ENCODE results near the gene SLCO2A1. TPM values are rescaled to one million over a fixed set of nuclear protein-coding genes. Genes with fewer than 3 reads are reported as not detected.
A peak's percentile ranks its signal among the peaks of the same experiment; 100 is the strongest.

SLCO2A1 gene
- total and polyA plus RNA-seq, 3 donors from 2014 or later = 2.2 to 5.3 (median 2.5) TPM

- TF ChIP-seq CTCF (IDR thresholded peaks at IDR 0.05) (no peak), POLR2A (IDR thresholded peaks at IDR 0.05) (no peak)
- Histone ChIP-seq H3K36me3 (ENCODE audit: low read depth, missing control alignments) (no peaks in the 10 kb centered on the region), H3K27ac (no peak overlapping the region), H3K4me3 (peak overlapping the region; percentile 53 to 61), H3K9me3 (no peaks in the 10 kb centered on the region), H3K27me3 (no peaks in the 10 kb centered on the region), H3K4me1 (peaks cover 3% of the 10 kb centered on the region)
- no peak for DNase-seq
- WGBS, 2 donors = 37 to 39% methylated on average over 17 to 23 of the region's 23 CpGs
- intact Hi-C loops (cut with DNase I; ENCODE audit: low total_unique reads) = no loop called here
Measured at GRCh38 chr3:134028486-134029255, 1.1 kb downstream of the SLCO2A1 start.

DNA sequence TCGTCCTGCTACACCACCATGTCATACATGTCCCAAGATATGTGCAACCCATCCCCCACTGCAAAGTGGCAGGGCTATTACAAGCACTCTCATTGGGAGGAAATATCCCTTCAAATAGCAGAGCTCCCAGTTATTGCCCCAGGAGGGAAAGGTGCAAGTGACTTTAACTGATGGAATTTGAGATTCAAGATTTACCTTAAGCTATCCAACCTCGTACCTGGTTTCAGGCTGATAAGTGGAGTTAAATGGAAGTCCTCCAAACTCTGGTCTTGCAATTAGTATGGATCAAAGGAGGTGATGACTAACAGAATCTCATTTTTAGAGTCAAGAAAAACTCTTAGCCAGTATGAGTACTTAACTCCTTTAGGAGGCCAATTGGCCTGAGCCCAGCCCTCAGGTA lies 2.1 kb downstream of the SLCO2A1 start:
- no peak overlapping the region for H3K4me3 ChIP-seq
- no peak for TF ChIP-seq CTCF (IDR thresholded peaks at IDR 0.05)
- no peak for TF ChIP-seq POLR2A (IDR thresholded peaks at IDR 0.05)
- intact Hi-C loops (cut with DNase I; ENCODE audit: low total_unique reads) = no loop called here

GRCh38 chr3:134020135-134020680 lies 9.5 kb downstream of the SLCO2A1 start:
- H3K4me1 ChIP-seq = no peaks in the 10 kb centered on the region
- no peaks in the 10 kb centered on the region for H3K9me3 ChIP-seq
- intact Hi-C loops (cut with DNase I; ENCODE audit: low total_unique reads) = no loop called here
- WGBS, 2 donors = 90 to 94% methylated on average over 10 to 22 of the region's 22 CpGs
- no peaks in the 10 kb centered on the region for H3K27me3 ChIP-seq
- no peak overlapping the region for H3K27ac ChIP-seq
- TF ChIP-seq CTCF (IDR thresholded peaks at IDR 0.05) = no peak
- no peak for TF ChIP-seq POLR2A (IDR thresholded peaks at IDR 0.05)
- H3K36me3 ChIP-seq (ENCODE audit: low read depth, missing control alignments) = no peaks in the 10 kb centered on the region
- no peak for DNase-seq
- H3K4me3 ChIP-seq = no peak overlapping the region

More for the DNA sequence above, 2.1 kb downstream of the SLCO2A1 start:
- DNase-seq = no peak
- no peaks in the 10 kb centered on the region for H3K36me3 ChIP-seq (ENCODE audit: low read depth, missing control alignments)
- H3K9me3 ChIP-seq = no peaks in the 10 kb centered on the region
- no peaks in the 10 kb centered on the region for H3K27me3 ChIP-seq
- WGBS, 2 donors = 84 to 87% methylated on average over 2 of the region's 2 CpGs
- H3K27ac ChIP-seq = no peak overlapping the region
- peaks cover 3% of the 10 kb centered on the region for H3K4me1 ChIP-seq

GRCh38 chr3:134018850-134019249 lies 10.9 kb downstream of the SLCO2A1 start:
- no peak overlapping the region for H3K27ac ChIP-seq
- H3K27me3 ChIP-seq = no peaks in the 10 kb centered on the region
- no peaks in the 10 kb centered on the region for H3K4me1 ChIP-seq
- no peak overlapping the region for H3K4me3 ChIP-seq
- WGBS, 2 donors = 96 to 100% methylated on average over 1 of the region's 1 CpG
- intact Hi-C loops (cut with DNase I; ENCODE audit: low total_unique reads) = no loop called here
- no peak for TF ChIP-seq CTCF (IDR thresholded peaks at IDR 0.05)
- TF ChIP-seq POLR2A (IDR thresholded peaks at IDR 0.05) = no peak
- H3K36me3 ChIP-seq (ENCODE audit: low read depth, missing control alignments) = no peaks in the 10 kb centered on the region
- DNase-seq = no peak
- no peaks in the 10 kb centered on the region for H3K9me3 ChIP-seq

Data from testis (tissue), 3 donors.